ENCODE data around the gene PPP1CC.
"Not testable (repeated sequence)": the region's sequence is repeated elsewhere in the genome, so short reads cannot be mapped to it uniquely, and the experiment has no call there.

PPP1CC gene

GRCh38 chr12:110754101-110754793, 11.6 kb upstream of the PPP1CC start:
- DNase-seq (ENCODE audit: low spot score), result no peak

DNA sequence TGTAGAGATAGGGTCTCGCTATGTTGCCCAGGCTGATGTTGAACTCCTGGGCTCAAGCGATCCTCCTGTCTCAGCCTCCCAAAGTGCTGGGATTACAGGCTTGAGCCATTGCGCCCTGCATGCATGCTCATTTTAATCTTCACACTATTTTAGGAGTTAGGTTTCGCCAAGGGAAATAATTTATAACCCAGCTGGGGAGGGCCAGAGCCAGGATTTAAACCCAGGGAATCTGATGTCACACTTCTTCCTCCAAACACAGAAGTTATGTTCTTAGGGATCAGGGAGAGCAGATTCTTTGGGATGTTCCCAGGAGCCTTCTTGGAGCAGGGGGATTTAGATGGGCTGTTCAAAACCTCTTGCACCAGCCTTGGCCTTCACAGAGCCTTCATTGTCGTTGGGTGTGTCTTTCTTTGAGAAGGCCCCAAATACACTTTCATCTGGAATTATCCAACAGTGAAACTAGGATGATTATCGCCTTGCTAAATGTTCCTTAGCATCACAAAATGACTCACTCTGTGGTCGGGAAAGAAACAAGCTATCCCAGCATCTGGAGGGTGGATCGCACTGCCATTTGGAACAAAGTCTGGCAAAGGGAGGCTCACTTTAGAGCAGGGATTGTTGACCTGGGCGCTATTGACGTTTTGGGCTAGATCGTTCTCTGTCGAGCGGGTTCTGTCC, 8.2 kb upstream of the PPP1CC start:
- no peak for DNase-seq (ENCODE audit: low spot score)

- no peak for DNase-seq (ENCODE audit: low spot score)
Observed at GRCh38 chr12:110746550-110746949, 3.9 kb upstream of the PPP1CC start.

DNA sequence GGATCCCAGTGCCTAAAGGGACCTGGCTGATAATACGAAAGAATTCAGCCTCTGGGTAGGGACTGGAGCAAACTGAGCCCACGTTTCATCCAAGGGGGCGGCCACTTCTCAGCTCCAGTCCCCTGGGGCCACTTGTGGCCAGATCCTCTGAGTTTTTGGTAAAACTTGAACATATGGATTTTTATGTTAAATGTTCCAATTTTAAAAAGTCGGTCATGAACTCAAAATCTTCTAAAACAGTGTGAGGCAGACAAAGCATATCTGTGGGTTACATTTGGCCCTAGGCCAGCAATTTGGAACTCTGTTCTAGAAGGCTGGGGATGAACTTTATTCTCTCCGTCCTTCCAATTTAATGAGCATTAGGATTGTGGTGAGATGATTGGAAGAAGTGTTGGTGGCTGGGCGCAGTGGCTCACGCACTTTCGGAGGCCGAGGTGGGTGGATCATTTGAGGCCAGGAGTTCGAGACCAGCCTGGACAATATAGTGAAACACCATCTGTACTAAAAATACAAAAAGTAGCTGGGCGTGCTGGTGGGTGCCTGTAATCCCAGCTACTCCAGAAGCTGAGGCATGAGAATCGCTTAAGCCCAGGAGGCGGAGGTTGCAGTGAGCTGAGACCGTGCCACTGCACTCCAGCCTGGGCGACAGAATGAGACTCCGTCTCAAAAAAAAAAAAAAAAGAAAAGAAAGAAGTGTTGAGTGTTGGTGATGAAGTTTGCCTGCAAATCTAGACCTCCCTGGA, 3.0 kb upstream of the PPP1CC start:
- no peak for DNase-seq (ENCODE audit: low spot score)

DNA sequence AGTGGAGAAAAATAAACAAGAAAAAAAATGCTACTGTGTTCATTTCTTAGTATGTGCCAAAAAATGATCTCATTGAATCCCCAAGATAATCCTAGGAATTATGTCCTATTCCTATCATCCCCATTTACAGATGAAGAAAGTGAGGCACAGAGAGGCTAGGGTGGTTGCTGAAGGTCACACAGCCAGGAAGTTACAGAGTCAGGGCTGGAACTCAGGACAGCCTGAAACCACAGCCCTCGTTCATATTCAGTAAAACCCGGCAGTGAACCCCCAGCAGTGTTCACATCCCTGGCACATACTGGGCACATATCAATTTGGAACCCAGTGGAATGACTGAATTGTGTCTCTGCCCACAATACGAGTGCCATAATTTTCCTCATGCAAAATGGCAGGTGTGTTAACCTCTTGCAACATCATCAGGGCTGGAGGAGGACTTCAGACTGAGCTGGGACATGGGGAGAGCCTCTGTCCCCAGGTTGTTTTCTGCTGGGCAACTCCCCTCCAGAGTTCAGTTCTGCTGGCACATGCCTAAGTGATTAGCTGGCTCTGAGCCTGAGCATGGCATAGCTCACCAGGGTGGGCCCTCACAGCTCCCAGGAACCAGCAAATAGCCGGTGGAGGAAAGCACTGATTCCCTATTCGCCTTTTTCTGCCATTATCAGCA, 2.0 kb upstream of the PPP1CC start:
- DNase-seq (ENCODE audit: low spot score), result no peak

- peak; percentile 76 for DNase-seq (ENCODE audit: low spot score)
Observed at GRCh38 chr12:110744151-110744571, 1.5 kb upstream of the PPP1CC start.

GRCh38 chr12:110743571-110744093, 941 bp upstream of the PPP1CC start:
- no peak for DNase-seq (ENCODE audit: low spot score)

DNA sequence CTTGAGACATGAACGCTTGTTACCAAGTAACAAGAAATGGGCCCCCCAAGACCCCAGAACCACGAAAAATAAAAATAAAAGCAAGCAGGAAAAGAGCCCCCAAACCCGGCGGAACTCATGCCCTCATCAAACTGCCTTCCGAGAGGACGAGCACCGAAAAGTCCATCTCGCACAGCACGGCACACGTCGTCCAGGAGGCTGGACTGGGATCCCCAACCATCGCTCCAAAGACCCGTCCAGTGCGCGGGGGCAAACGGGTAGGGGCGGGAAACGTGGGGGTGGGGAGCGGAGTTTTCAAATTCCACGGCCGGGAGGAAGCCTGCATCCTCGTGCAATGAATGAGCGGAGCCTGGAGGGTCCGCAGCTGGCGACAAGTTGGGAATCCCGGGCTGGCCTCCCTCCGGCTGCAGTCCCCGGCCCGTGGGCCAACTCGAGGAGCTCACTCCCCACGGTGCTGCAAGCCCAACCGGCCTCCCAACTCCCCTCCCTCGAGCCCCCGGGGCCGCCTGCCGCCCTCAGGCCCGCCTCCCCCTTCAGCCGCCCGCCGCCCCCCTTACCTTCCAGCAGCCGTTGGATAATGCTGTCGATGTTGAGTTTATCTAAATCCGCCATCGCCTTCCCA, 484 bp downstream of the PPP1CC start:
- peak; percentile 34 for DNase-seq (ENCODE audit: low spot score)

- DNase-seq (ENCODE audit: low spot score), result no peak
Observed at GRCh38 chr12:110741341-110742095, 1.2 kb downstream of the PPP1CC start.

DNA sequence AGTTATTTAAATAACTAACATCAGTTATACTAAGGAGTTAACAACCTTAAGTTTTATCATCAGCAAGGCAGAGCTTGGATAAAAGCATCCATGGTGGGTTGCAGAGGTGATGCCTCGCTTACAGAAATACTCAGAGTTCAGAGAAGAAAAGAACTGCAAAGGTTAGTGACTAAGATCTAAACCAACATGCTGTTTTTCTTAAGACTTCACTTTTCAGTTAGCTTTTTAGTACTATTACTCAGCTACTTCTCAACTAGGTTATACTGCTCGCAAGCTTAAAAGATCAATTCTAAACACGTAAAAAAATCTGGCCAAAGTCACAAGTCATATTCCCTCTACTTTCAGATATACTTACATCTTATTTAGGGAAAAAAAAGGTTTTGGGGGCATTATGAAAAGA, 2.8 kb downstream of the PPP1CC start:
- DNase-seq (ENCODE audit: low spot score), result no peak

- no peak for DNase-seq (ENCODE audit: low spot score)
Observed at GRCh38 chr12:110739488-110739887, 3.2 kb downstream of the PPP1CC start.

DNA sequence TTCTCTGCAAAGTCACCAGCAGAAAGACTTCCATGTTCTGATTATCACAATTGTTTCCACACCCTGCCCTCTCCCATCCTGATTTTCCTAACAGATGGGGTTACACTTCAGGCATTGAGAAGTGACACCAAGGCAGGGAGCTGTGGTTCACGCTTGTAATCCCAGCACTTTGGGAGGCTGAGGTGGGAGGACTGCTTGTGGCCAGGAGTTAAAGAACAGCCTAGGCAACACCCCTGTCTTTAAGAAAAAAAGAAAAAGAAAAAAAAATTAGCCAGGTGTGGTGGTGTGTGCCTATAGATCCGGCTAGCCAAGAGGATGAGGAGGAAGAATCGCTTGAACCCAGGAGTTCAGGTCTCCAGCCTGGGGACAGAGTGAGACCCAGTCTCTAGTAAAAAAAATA, 5.2 kb downstream of the PPP1CC start:
- no peak for DNase-seq (ENCODE audit: low spot score)

DNA sequence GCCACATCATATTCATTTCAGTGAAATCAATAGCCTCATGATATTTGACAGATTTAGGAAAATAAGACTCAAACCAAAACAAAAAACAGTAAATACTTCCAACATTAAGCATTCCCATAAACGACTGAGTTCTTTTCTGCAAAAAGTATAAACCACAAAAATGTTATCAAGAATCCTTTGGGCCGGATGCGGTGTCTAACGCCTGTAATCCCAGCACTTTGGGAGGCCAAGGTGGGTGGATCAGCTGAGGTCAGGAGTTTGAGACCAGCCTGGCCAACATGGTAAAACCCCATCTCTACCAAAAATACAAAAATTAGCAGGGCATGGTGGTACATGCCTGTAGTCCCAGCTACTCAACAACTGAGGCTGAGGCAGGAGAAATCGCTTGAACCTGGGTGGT, 5.7 kb downstream of the PPP1CC start:
- DNase-seq (ENCODE audit: low spot score), result not testable (repeated sequence)

DNA sequence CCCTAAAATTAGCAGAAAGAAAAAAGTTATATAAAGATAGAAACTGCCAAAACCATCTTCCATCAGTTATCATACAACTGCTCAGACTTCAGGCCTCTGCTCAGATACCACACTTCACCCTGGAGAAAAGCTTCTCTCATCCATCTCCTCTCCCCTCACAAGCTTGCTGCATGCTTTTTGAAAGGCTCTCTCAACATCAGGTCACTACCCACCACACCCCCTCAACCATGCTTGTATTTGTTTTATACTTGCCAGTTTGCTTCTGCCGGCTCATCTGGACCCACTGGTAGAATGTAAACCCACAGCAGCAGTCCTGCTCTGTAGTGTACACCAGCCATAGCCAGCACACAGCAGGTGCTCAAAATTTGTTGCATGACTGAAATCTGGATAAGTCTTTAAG, 8.8 kb downstream of the PPP1CC start:
- no peak for DNase-seq (ENCODE audit: low spot score)

DNA sequence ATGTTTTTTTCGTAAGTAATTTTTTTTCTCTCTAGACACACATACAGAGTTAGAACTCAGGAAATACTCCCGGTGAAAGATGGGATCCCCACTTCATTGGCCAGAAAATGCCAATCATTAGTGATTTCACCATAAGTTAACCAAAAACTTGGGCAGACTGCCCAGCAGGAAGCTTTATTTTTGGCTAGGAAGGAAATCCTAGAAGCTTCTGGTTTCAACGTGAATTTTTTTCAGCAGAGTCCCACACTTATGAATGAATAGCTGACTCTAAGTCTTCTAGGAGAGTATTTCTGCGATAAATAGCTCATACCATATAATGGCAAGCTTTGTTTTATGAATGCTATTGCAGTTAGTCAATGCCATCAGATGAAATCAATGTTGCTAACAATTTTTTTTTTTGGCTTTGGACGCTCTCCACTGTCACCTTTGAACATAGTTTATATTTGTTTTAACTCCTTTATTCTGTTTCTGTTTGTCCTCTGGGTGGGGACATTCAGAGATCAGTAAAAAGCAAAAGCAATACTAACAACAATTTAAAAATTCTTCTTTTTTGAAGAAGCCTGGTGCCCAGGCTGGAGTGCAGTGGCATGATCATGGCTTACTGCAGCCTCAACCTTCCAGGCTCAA, 9.5 kb downstream of the PPP1CC start:
- no peak for DNase-seq (ENCODE audit: low spot score)

GRCh38 chr12:110732572-110732971, 10.1 kb downstream of the PPP1CC start:
- DNase-seq (ENCODE audit: low spot score), result no peak

- DNase-seq (ENCODE audit: low spot score), result no peak
Observed at GRCh38 chr12:110731479-110731878, 11.2 kb downstream of the PPP1CC start.

- no peak for DNase-seq (ENCODE audit: low spot score)
Observed at GRCh38 chr12:110728628-110729027, 14.1 kb downstream of the PPP1CC start.

- no peak for DNase-seq (ENCODE audit: low spot score)
Observed at GRCh38 chr12:110726708-110727369, 15.9 kb downstream of the PPP1CC start.

DNA sequence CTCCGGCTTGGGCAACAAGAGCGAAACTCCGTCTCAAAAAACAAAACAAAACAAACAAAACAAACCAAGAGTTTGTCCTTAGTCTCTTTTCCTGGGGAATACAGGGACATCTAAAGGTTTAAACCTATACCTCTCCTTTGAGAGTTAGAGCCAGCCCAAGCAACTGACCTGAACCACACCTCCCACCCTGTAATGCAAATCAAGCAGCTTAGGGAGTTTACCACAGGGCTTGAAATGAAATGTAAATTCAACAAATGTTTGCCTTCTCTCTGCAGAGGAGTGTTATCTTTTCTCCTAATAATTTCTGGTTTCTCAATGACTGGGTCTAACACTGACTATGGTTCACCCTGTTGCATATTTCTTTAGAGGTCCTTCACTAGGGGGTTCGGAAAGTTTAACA, 16.7 kb downstream of the PPP1CC start:
- no peak for DNase-seq (ENCODE audit: low spot score)

Data from AG08396 (cell line).